ENCODE data around the gene EMILIN3. TPM values are rescaled to one million over a fixed set of nuclear protein-coding genes. Genes with fewer than 3 reads are reported as not detected.
"Not testable (repeated sequence)": the region's sequence is repeated elsewhere in the genome, so short reads cannot be mapped to it uniquely, and the experiment has no call there.

EMILIN3 gene
- total and polyA plus RNA-seq, 12 donors = 0.42 to 4.1 (median 1.7) TPM

DNA sequence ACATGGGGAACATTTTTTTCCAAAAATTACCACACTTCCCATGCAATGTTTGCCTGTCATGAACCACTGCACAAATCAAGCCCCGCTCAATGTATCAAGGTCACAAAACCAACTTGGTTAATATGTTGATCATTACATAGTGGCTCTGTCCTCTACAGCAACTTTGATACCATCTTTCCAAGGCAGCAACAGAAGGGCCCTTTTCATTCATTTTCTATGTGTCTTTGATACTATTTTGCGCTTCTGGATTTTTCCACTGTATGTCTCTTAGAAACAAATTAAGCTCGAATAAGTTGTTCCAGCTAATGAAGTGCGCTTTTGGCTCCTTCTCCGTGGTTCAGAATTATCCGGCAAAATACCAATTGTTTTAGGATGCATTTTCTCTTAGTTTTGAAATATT, 50.6 kb downstream of the EMILIN3 start:
- H3K4me1 ChIP-seq (replicated peaks in 1 of 2) = peaks cover 22 to 37% of the 10 kb centered on the region in 2 donors
- H3K27ac ChIP-seq = peak overlapping the region in 4 of 5 donors; percentile 53 to 95 (median 87)
- WGBS, 4 donors = 43 to 54% (median 51%) methylated on average over 6 of the region's 6 CpGs
- no peak for DNase-seq
- peak overlapping the region in 2 of 4 donors; percentile 79 to 93 for H3K4me3 ChIP-seq
- no peaks in the 10 kb centered on the region for H3K27me3 ChIP-seq
- H3K9me3 ChIP-seq (replicated peaks in 1 of 3) = no peaks in the 10 kb centered on the region
- H3K36me3 ChIP-seq (replicated peaks in 1 of 2) = no peaks in the 10 kb centered on the region
- TF ChIP-seq, protein P1, sequence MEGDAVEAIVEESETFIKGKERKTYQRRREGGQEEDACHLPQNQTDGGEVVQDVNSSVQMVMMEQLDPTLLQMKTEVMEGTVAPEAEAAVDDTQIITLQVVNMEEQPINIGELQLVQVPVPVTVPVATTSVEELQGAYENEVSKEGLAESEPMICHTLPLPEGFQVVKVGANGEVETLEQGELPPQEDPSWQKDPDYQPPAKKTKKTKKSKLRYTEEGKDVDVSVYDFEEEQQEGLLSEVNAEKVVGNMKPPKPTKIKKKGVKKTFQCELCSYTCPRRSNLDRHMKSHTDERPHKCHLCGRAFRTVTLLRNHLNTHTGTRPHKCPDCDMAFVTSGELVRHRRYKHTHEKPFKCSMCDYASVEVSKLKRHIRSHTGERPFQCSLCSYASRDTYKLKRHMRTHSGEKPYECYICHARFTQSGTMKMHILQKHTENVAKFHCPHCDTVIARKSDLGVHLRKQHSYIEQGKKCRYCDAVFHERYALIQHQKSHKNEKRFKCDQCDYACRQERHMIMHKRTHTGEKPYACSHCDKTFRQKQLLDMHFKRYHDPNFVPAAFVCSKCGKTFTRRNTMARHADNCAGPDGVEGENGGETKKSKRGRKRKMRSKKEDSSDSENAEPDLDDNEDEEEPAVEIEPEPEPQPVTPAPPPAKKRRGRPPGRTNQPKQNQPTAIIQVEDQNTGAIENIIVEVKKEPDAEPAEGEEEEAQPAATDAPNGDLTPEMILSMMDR (IDR thresholded peaks at IDR 0.05) = no peak
- TF ChIP-seq POLR2A (IDR thresholded peaks at IDR 0.05) = peak in 1 of 2 donors; percentile 6
- intact Hi-C loops (cut with DNase I) = no loop called here

DNA sequence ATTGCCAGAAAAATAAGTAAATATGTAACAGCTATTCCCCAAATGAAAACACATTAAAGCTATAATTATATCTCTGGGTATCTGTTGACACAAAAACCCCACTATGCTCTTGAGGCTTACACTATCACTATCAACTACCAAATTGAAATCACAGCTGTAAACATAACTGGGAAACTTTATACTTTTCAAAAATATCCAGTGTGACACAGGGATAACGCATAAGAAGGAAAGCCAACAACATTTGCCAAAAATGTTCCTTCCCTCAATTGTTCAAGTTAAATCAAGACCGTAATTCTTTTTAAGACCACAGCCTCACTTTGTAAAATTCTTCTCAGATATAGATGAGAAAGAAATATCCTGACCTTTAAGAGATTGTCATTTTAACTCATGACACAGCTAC, 52.2 kb downstream of the EMILIN3 start:
- peak overlapping the region in 1 of 4 donors; percentile 8 for H3K4me3 ChIP-seq
- TF ChIP-seq, protein P1 (IDR thresholded peaks at IDR 0.05) = no peak
- TF ChIP-seq POLR2A (IDR thresholded peaks at IDR 0.05) = no peak
- no peaks in the 10 kb centered on the region for H3K27me3 ChIP-seq
- H3K27ac ChIP-seq = peak overlapping the region in 3 of 5 donors; percentile 16 to 89 (median 85)
- WGBS, 4 donors = 26 to 34% (median 28%) methylated on average over 2 of the region's 2 CpGs
- no peak for DNase-seq
- peaks cover 32 to 47% of the 10 kb centered on the region in 2 donors for H3K4me1 ChIP-seq (replicated peaks in 1 of 2)
- H3K36me3 ChIP-seq (replicated peaks in 1 of 2) = no peaks in the 10 kb centered on the region
- intact Hi-C loops (cut with DNase I) = no loop called here
- no peaks in the 10 kb centered on the region for H3K9me3 ChIP-seq (replicated peaks in 1 of 3)

DNA sequence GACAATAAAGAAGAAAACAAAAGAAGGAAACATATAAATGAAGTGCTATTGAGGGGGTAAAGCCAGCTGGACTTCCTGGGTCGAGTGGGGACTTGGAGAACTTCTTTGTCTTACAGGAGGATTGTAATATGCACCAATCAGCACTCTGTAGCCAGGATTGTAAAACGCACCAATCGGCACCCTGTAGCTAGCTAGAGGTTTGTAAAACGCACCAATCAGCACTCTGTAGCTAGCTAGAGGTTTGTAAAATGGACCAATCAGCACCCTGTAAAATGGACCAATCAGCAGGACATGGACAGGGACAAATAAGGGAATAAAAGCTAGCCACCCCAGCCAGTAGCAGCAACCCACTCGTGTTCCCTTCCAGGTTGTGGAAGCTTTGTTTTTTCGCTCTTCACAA, 54.6 kb downstream of the EMILIN3 start:
- H3K9me3 ChIP-seq (replicated peaks in 1 of 3); H3K27ac ChIP-seq; H3K4me3 ChIP-seq; H3K36me3 ChIP-seq (replicated peaks in 1 of 2); DNase-seq; H3K27me3 ChIP-seq; intact Hi-C loops (cut with DNase I): not testable (repeated sequence)
- 88 to 97% (median 94%) methylated on average over 6 of the region's 6 CpGs for WGBS, 4 donors
- H3K4me1 ChIP-seq (replicated peaks in 1 of 2) = peaks cover 32 to 58% of the 10 kb centered on the region in 2 donors

Other genes with a start within 250 kb of the EMILIN3 start
- gene PLCG1, start 229.3 kb downstream of the EMILIN3 start, total RNA-seq = 100 to 1,000 TPM in 2 of 9 donors, 10 to 100 TPM in 7; 49.3 to 120 (median 75.7) TPM
- gene PLCG1, start 229.3 kb downstream of the EMILIN3 start, polyA plus RNA-seq = 100 to 1,000 TPM in 1 of 3 donors, 10 to 100 TPM in 2; 32.9 to 139 (median 78.1) TPM
- 10 to 100 TPM; 22.2 to 91.1 (median 55.6) TPM for gene ZHX3, start 49.1 kb downstream of the EMILIN3 start, total RNA-seq
- 10 to 100 TPM; 20.7 to 56.5 (median 45.4) TPM for gene ZHX3, start 49.1 kb downstream of the EMILIN3 start, polyA plus RNA-seq
- gene LPIN3, start 26.0 kb downstream of the EMILIN3 start, total RNA-seq = 10 to 100 TPM in 4 of 9 donors, 1 to 10 TPM in 5; 3.0 to 18.2 (median 8.9) TPM
- 10 to 100 TPM in 2 of 3 donors, 1 to 10 TPM in 1; 1.8 to 49.7 (median 26.1) TPM for gene LPIN3, start 26.0 kb downstream of the EMILIN3 start, polyA plus RNA-seq